GM15510 (cell line): ENCODE measurements around the gene MRPL33.

ENCODE experiments used
- POLR2A ChIP-seq: IDR thresholded peaks from 3 replicates; pipeline ENCODE4 v1.6.1; 2011; ENCODE audit warnings: borderline replicate concordance; ENCODE audit not compliant: insufficient read length; ENCODE audit errors: extremely low read depth

MRPL33 gene

GRCh38 chr2:27762951-27763906, 8.3 kb upstream of the MRPL33 start:
- TF ChIP-seq POLR2A, result no peak

DNA sequence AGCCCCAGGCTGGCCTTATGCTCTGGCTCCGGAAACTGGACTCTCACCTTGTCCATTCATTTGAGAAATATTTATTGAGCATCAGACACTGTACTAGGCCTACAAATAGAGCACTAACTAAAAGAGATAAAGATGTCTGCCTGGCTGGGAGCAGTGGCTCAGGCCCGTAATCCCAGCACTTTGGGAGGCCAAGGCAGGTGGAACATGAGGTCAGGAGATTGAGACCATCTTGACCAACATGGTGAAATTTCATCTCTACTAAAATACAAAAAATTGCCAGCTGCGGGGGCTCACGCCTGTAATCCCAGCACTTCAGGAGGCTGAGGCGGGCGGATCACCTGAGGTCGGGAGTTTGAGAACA, 7.6 kb upstream of the MRPL33 start:
- TF ChIP-seq POLR2A, result no peak

DNA sequence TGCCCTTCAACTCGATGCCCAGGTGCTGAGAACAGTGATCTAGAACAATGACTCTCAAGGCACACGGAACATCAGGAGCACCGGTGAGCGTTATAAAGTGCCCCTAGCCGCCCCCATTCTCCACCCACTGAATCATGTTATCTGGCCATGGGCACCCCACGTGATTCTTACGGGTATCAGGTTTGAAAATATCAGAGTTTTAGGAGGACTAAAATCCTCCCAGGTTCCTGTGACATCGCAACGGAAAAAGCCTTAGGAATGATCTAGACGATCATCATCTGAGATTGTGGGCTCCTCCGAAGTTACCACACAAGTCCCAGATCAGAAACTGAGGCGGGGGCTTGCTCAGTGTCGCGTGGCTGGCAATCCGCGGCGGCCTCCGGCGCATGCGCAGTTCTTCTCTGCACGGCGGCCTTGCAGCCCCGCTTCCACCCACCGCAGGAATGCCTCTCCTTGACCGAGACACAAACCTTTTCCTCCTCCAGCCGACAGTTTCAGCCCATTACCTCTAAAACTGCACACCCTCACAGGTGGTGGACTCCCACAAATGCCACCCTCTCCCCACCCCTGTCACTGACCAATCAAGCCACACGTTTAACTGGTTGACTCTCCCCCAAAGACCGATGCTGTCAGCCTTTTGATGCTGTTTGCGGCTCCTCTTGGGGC, 5.8 kb upstream of the MRPL33 start:
- TF ChIP-seq POLR2A, result no peak

GRCh38 chr2:27766287-27766661, 5.2 kb upstream of the MRPL33 start:
- no peak for TF ChIP-seq POLR2A

GRCh38 chr2:27771202-27771547, 344 bp upstream of the MRPL33 start:
- no peak for TF ChIP-seq POLR2A

GRCh38 chr2:27772804-27773203, 1.3 kb downstream of the MRPL33 start:
- no peak for TF ChIP-seq POLR2A

- no peak for TF ChIP-seq POLR2A
These were observed 2.4 kb downstream of the MRPL33 start for GRCh38 chr2:27773959-27774358.

GRCh38 chr2:27776097-27776496, 4.6 kb downstream of the MRPL33 start:
- no peak for TF ChIP-seq POLR2A

DNA sequence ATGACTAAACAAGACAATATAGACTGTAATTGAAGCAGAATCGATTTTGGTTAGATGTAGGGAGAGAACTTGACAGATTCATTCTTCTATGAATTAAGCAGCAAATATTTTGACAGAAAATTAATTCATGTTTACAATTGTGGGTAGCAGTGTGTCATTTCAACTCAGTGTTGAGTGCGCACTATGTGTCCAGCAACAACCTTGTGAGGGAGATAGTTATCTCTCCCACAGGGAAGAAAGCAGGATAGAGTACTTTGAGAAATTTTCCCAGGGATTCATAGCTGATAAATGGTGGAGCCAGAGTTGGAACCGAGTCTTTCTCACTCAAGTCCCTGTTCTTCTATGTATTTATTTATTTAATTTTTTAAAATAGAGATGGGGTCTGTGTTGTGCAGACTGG, 5.2 kb downstream of the MRPL33 start:
- TF ChIP-seq POLR2A, result no peak

- TF ChIP-seq POLR2A, result no peak
These were observed 8.0 kb downstream of the MRPL33 start for GRCh38 chr2:27779417-27780055.

DNA sequence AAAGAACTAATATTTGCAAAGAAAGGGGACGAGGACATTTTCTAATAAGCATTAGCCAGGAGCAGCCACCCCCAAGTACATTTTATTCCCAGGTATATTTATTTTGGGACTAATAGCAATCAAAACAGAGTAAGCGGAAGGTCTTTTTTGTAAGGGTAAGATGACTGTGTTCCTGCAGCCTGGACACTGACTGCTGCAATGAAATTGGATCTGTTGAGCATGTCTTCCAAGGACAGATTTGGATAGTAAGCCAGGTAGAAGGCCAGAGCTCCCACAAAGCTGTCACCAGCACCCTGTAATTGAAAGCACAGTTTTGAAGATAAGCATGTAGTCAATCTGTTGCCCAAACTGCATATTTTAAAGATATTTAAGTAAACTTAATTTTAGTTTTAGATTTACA, 10.0 kb downstream of the MRPL33 start:
- TF ChIP-seq POLR2A, result no peak

DNA sequence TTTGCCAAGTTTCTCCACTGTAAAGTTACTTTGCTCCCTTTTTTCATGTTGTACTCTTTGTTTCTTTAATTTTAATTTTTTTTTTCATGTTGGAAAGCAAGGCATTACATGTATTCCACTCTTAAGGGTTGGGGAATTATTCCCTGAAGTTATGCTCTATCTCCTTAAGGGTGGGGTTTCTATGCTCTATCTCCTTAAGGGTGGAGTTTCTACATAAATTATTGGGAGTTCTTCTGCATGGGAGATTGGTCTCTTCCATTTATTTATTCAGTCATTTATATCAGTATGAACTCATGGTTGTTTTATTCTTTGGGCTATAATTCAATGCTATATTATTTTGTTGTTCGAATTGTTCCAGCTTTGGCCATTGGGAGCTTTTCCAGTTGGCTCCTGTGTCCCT, 11.2 kb downstream of the MRPL33 start:
- TF ChIP-seq POLR2A, result no peak

GRCh38 chr2:27790796-27791195, 19.3 kb downstream of the MRPL33 start:
- no peak for TF ChIP-seq POLR2A

DNA sequence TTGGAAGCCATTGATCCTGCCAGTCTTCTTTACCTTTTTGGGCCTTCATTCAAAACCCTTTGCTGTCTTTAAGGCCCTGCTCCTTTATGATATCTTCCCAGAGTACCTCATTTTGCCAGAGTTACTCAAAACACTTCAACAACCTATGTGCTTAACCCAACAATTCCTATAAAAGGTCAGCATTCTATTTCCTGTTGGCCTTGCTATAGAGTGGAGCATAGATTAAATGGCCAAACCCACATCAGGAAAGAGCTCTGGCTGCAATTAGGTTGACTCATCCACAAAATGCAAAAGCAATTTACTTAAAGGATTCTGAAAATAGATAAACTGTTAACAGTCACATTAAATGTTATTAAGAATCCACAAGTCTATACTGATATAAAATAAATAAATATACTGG, 21.2 kb downstream of the MRPL33 start:
- no peak for TF ChIP-seq POLR2A

DNA sequence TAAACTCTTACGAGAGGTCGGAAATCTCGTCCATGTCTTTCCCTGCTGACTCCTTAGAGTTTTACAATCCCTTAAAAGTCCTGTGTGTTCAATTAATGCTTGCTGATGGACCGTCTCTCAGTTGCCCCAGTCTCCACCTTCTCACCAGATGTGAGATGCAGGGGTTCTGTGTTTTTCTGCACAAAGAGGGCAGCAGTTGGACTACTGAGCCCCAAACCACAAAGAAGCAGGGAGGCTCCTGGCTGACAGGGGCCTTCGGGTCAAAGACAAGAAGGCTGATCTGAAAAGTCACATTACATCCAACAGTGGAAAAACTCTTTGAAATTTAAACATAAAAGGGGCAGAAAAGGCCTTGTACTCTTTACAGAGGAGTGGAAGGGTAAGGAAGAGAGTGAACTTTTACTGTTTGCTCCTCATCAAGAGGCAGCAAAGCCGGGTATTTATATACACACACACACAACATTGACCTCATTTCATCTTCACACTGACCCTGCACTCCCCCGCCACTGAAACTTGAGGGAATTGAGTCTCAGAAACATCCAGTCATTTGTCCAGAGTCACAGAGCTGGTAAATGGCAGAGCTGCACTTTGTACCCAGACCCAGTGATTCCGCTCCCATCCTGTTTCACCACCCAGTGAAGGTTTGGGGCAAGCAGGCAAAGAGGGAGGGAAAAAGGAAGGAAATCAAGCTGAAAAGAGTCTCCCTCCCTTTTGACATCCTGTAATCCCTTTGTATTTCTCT, 23.7 kb downstream of the MRPL33 start:
- TF ChIP-seq POLR2A, result no peak
